Ectodermal cell (in vitro differentiated cells): Measurements from ENCODE around the gene SLC66A1. TPM values are rescaled to one million over a fixed set of nuclear protein-coding genes. Genes with fewer than 3 reads are reported as not detected.
"Not testable (repeated sequence)": the region's sequence is repeated elsewhere in the genome, so short reads cannot be mapped to it uniquely, and the experiment has no call there.

Source experiments
- H3K27ac ChIP-seq: 2 replicates; pipeline ENCODE4 v1.7.0; 2013; ENCODE audit warnings: mild to moderate bottlenecking, low read depth, low read length; ENCODE audit not compliant: insufficient read depth, poor library complexity, severe bottlenecking
- H3K27me3 ChIP-seq: 2 replicates; pipeline ENCODE4 v1.7.0; 2013; ENCODE audit warnings: mild to moderate bottlenecking, low read length; ENCODE audit not compliant: insufficient read depth, control insufficient read depth, poor library complexity, severe bottlenecking
- H3K36me3 ChIP-seq: one replicate; pipeline ENCODE4 v1.7.0; 2013; ENCODE audit warnings: low read length; ENCODE audit not compliant: control insufficient read depth, insufficient read depth
- H3K4me1 ChIP-seq: one replicate; pipeline ENCODE4 v1.7.0; 2013; ENCODE audit warnings: low read length; ENCODE audit not compliant: control insufficient read depth, insufficient read depth
- H3K4me3 ChIP-seq: 2 replicates; pipeline ENCODE4 v1.7.0; 2013; ENCODE audit warnings: low read depth, low read length, control low read depth; ENCODE audit not compliant: insufficient read depth
- H3K9me3 ChIP-seq: 2 replicates; pipeline ENCODE4 v1.7.0; 2013; ENCODE audit warnings: mild to moderate bottlenecking, low read length, moderate library complexity; ENCODE audit not compliant: control insufficient read depth
- WGBS, 2 experiments: methylation state at CpG; one replicate each; pipeline ENCODE4 v1.1.7; 2013; ENCODE audit warnings: missing lambda C conversion rate in 2 of 2; 5-methylcytosine and 5-hydroxymethylcytosine counted together
- polyA plus RNA-seq, 4 experiments: library from polyadenylated mRNA; stranded (reverse); fragments of 50-300 nt; gene quantifications; one replicate each; pipeline ENCODE4 v1.2.3, GENCODE V29; 2013

Gene SLC66A1, protein sequence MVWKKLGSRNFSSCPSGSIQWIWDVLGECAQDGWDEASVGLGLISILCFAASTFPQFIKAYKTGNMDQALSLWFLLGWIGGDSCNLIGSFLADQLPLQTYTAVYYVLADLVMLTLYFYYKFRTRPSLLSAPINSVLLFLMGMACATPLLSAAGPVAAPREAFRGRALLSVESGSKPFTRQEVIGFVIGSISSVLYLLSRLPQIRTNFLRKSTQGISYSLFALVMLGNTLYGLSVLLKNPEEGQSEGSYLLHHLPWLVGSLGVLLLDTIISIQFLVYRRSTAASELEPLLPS
- 21.7 TPM for polyA plus RNA-seq (2013, experiment 1 of 4)
- polyA plus RNA-seq (2013, experiment 2 of 4) = 24.4 TPM
- 21.2 TPM for polyA plus RNA-seq (2013, experiment 3 of 4)
- polyA plus RNA-seq (2013, experiment 4 of 4) = 19.4 TPM

DNA sequence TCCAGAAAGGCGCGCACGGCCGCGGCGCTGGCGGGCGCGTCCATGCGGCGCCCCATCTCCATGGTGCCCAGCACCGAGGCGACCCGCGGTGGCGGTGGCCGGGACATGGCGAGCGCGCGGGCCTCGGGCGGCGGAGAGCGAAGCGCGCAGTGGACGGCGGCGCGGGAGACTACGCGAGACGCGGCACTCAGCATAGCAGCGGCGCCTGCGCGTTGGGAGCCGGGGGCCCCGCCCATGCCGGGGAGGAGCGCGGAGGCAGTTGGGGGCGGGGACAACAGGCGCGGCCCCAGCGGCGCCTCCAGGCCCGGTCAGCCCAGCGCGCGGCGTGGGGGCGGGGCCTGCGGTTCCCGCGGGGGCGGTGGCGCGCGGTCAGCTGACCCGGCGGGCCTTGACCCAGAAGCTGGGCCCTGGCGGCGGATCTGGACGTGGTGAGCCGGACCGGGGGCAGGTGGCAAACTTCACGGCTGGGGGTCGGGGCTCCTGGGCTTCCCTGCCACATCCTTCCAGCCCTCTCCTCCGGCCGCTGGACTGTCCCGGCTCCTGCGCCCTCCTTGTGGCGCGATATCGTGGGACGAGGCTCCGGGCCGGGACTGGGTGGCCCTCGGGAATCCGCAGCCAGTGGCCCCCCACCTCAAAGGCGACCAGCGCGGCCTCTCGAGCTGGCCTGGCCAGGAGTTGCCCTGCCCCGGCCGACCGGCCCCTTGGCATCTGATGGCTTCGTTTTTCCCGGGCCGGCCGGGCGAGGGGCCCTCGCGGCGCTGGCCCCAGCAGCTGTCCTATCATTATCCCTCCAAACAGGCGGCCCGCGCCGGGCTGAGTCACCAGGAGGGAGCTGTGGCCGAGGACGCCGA lies at the start of gene SLC66A1, which contains the start of gene AKR7A2:
TSS of gene SLC66A1 (plus strand) at position 396 of the 851 bp plus-strand sequence. CDS start 5,352 bp downstream, outside the sequence.
TSS of gene AKR7A2 (minus strand) at position 214 of the 851 bp plus-strand sequence. CDS start at position 194, 20 bp downstream.
- Histone ChIP-seq H3K4me3 (peak within 1 kb of the TSS; percentile 75), H3K9me3 (no peaks in the 10 kb centered on the region), H3K27ac (no peak within 1 kb of the TSS), H3K27me3 (no peaks in the 10 kb centered on the region), H3K36me3 (peaks cover 13% of the 10 kb centered on the region), H3K4me1 (peaks cover 6% of the 10 kb centered on the region)
- WGBS, 2 experiments = 0 to 1% methylated on average over 105 of the region's 105 CpGs

DNA sequence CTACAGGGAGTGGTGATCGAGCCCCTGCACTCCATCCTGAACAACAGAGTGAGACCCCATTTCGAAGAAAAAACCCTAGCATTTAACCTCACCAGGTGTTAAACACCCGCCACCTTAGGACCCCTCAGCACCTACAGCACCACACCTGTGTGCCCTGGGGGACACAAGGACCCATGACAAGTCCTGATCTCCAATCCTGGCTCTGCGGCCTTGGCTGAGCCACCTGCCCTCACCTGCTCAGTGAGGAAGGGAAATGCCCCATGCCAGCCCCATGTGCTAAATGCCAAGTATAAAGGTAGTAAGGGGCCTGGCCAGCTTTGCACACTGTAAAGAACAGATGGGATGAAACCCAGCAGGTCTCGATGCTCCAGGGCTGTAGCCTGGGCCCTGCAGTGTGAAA lies 49.4 kb upstream of the SLC66A1 start:
- WGBS, 2 experiments = 92% methylated on average over 5 of the region's 5 CpGs
- peaks cover 10% of the 10 kb centered on the region for H3K36me3 ChIP-seq
- no peaks in the 10 kb centered on the region for H3K4me1 ChIP-seq
- H3K27ac ChIP-seq = no peak overlapping the region
- no peak overlapping the region for H3K4me3 ChIP-seq
- no peaks in the 10 kb centered on the region for H3K27me3 ChIP-seq
- H3K9me3 ChIP-seq = no peaks in the 10 kb centered on the region

DNA sequence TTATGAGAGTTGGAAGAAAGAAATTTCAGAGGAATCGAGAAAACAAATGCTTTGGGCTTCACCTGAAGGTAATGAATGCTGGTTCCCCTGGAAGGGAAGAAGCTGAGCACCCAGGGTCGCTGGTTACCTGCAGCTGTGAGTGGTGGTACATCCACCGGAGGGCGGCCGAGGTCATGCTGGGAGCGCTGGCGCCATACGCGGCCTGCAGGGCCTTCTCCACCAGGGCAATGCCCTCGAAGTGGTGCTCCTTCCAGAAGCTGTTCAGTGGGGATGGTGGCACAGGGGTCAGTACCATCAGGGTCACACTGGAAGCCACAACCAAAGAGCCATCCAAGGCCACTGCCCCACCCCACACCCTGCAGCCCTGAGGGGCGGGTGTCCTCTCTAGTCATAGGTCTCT lies 43.7 kb upstream of the SLC66A1 start:
- H3K4me1 ChIP-seq = no peaks in the 10 kb centered on the region
- no peak overlapping the region for H3K27ac ChIP-seq
- no peaks in the 10 kb centered on the region for H3K9me3 ChIP-seq
- no peaks in the 10 kb centered on the region for H3K36me3 ChIP-seq
- H3K4me3 ChIP-seq = no peak overlapping the region
- H3K27me3 ChIP-seq = peaks cover 8% of the 10 kb centered on the region
- WGBS, 2 experiments = 88% methylated on average over 11 of the region's 11 CpGs

DNA sequence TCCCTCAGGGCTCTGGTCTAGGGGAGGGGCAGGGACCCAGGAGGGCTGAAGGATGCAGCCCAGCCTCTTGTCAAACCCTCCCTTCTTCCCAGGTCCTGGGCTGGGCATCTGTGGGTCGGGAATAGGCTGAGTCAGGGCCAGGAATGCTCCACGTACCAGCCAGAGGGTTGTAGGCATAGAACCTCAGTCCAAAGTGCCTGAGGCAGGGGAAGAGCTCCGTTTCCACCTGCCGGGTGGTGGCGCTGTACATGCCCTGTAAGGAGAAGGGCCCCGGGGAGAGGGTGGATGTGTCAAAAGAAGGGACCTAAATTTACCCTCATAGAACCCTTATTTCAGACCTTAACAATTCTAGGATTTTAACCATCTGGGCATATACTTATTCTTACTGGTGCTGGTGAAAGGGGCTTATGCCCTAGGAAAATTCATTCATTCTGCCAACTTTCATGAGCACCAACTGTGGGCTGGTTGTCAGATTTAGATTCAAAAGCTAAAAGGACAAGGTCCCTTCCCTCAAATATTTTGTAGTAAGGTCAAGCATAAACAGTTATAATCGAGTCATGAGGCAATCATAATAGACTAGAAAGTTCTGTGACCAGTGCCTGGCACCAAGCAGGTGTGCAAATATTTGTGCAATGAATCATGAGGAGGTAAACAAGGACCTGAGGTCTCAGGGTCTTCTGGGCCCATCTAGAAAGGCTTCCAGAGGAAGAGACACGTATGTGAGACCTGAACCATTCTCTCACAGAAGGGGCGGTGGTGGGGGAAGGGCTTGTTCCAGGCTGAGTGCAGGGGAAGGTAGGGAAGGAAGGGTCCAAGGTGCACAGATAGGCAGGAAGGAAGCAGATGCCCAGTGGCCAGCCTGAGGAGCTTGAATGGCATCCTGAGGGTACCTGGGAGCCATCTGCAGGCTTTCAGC lies 42.4 kb upstream of the SLC66A1 start:
- not testable (repeated sequence) for H3K4me1 ChIP-seq, H3K36me3 ChIP-seq, H3K27ac ChIP-seq, H3K4me3 ChIP-seq, H3K9me3 ChIP-seq
- WGBS, 2 experiments = 71 to 72% methylated on average over 8 to 9 of the region's 9 CpGs
- peaks cover 21% of the 10 kb centered on the region for H3K27me3 ChIP-seq

DNA sequence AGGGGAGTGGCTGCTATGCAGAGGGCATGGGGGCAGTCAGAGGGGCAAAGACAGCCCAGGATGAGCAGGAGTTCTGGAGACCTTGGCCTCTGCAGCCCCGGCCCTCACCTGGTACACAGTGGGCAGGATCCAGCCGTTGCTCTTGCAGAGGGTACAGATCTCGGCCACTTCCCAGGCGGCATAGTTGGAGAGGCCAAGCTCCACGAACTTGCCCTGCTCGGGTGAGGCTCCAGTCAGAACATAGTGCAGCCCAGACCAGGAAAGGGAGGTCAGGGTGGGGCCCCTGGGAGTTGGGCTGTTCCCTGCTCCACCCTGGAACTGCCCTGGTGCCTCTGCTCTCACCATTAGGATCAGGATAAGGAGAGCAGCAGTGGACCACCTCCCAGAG lies 41.8 kb upstream of the SLC66A1 start:
- H3K27me3 ChIP-seq = peaks cover 22% of the 10 kb centered on the region
- not testable (repeated sequence) for H3K9me3 ChIP-seq, H3K4me3 ChIP-seq, H3K36me3 ChIP-seq, H3K4me1 ChIP-seq, H3K27ac ChIP-seq
- 90 to 91% methylated on average over 6 of the region's 6 CpGs for WGBS, 2 experiments

DNA sequence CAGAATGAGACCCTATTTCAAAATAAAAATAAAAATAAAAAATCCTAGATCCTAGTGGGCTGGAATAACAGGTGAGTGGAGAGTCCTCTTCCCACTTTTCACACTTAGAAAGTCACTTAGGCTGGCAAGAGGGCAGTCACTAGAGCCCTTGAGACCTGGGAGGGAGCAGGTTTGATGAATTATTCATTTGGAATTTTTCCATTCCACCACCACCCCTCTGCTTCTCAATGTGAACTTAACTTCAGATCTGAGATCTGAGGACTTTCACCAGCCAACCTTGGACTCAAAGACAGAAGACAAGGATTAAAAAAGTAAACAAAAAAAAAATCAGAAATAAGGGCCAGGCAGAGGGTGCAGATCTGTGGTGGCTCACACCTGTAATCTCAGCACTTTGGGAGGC lies 40.1 kb upstream of the SLC66A1 start:
- H3K27ac ChIP-seq = no peak overlapping the region
- H3K4me3 ChIP-seq = no peak overlapping the region
- no peaks in the 10 kb centered on the region for H3K36me3 ChIP-seq
- peaks cover 22% of the 10 kb centered on the region for H3K27me3 ChIP-seq
- H3K9me3 ChIP-seq = no peaks in the 10 kb centered on the region
- H3K4me1 ChIP-seq = no peaks in the 10 kb centered on the region

DNA sequence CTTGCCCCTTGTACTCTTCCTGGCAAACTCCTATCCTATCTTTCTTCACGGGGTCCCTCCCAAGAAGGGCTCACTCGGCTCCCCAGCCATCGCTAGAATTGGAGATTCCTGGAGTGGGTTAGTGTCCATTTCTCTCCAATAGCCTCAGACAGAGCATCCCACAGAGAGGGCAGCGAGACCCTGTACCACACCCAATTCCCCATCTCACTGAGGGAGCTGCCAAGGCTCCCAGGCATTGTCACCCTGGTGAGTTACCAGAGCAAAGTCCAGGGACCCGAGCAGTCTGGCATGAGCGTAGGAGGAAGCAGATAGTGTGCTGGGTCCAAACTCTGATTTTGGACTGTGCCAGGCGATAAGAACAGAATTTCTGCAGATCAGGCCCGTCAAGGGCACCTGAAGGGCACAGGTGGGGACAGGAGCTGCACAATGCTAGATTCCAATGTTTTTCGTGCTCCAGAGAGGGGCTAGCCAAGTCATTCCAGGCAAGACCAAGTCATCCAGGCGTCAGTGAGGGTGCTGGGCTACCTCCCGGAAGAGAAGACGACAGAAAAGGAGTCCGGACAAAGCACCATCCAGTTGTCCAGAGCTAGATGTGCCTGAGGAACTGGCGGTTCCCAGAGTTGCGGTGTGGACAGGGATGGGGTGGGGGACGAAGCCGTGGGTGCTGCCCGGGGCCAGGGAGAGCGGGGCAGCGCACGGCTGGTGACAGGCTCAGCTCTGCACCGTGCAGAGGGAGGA lies 38.9 kb upstream of the SLC66A1 start:
- Histone ChIP-seq H3K27ac (no peak overlapping the region), H3K9me3 (no peaks in the 10 kb centered on the region), H3K4me1 (no peaks in the 10 kb centered on the region), H3K36me3 (no peaks in the 10 kb centered on the region), H3K4me3 (no peak overlapping the region), H3K27me3 (peaks cover 22% of the 10 kb centered on the region)
- WGBS, 2 experiments = 91% methylated on average over 22 of the region's 22 CpGs

DNA sequence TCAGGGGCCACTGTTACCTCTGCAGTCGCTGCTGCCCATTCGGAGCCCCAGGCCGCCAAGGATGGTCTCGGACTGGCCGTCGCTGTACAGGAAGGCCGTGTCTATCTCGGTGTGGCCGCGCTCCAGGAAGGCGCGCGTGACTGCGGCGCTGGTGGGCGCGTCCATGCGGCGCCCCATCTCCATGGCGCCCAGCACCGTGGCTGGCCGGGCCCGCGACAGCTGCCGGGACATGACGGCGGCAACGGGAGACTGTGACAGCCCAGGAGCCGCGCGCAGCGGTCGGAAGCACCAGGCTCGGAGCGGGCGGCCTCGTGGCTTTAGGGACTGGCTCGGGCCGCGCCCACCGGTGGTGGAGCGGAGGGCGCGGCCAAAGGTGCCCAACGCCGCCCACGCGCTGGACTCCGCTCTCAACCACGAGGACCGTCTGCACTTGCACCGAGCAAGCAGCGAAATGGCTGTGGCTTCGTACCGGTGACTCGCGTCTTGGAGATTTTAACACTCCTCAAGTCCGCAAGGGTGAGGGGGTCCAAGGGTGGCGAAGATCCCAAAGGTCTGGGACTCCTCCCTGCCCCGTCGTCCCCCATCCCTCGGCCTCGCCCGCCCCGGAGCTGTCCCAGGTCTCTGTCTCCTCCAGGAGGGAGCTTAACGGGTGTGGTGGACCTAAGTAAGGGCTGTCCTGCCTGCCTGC lies 38.1 kb upstream of the SLC66A1 start:
- not testable (repeated sequence) for H3K9me3 ChIP-seq
- 41 to 49% methylated on average over 48 to 49 of the region's 66 CpGs for WGBS, 2 experiments

DNA sequence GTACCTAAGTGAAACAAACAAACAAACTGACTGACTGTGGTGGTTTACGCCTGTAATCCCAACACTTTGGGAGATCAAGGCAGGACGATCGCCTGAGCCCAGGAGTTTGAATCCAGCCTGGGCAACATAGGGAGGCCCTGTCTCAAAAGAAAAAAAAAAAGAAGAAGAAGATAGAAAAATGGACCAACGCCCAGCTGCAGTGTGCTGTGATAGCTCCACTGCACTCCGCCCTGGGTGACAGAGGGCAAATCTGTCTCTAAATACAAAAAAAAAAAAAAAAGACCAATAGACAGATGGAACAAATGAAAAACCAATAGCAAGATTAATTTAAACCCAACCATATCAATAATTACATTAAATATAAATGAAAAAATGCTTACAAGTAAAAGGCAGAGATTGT lies 37.5 kb upstream of the SLC66A1 start:
- no peaks in the 10 kb centered on the region for H3K36me3 ChIP-seq
- no peaks in the 10 kb centered on the region for H3K4me1 ChIP-seq
- no peak overlapping the region for H3K4me3 ChIP-seq
- H3K27ac ChIP-seq = no peak overlapping the region
- H3K9me3 ChIP-seq = no peaks in the 10 kb centered on the region
- WGBS, 2 experiments = 85 to 88% methylated on average over 4 of the region's 5 CpGs
- peaks cover 22% of the 10 kb centered on the region for H3K27me3 ChIP-seq

More for the DNA sequence above, 38.1 kb upstream of the SLC66A1 start:
- not testable (repeated sequence) for H3K4me1 ChIP-seq, H3K4me3 ChIP-seq, H3K27ac ChIP-seq, H3K36me3 ChIP-seq
- peaks cover 22% of the 10 kb centered on the region for H3K27me3 ChIP-seq
